NCI-H524 (cell line): ENCODE measurements around the gene SEC14L2.
"Not testable (repeated sequence)": the region's sequence is repeated elsewhere in the genome, so short reads cannot be mapped to it uniquely, and the experiment has no call there.

Experiments
- DNase-seq, 2 experiments: peaks; one replicate each; lab custom pipeline; 2025; lab: John Stamatoyannopoulos, UW

Gene SEC14L2

GRCh38 chr22:30455075-30455840 is 58.4 kb downstream of the SEC14L2 start:
- no peak for DNase-seq

GRCh38 chr22:30457981-30458380 is 61.2 kb downstream of the SEC14L2 start:
- no peak for DNase-seq

- no peak for DNase-seq
These were observed 62.6 kb downstream of the SEC14L2 start for GRCh38 chr22:30459181-30460052.

- DNase-seq: no peak
These were observed 63.3 kb downstream of the SEC14L2 start for GRCh38 chr22:30460147-30460546.

- DNase-seq: not testable (repeated sequence)
These were observed 63.7 kb downstream of the SEC14L2 start for GRCh38 chr22:30460555-30460954.

- DNase-seq: no peak
These were observed 72.3 kb downstream of the SEC14L2 start for GRCh38 chr22:30469165-30469564.

GRCh38 chr22:30470655-30471054 is 73.8 kb downstream of the SEC14L2 start:
- DNase-seq: no peak

GRCh38 chr22:30471616-30472318 is 74.9 kb downstream of the SEC14L2 start, which contains the start of gene SEC14L3:
Gene SEC14L3 (minus strand): TSS chr22:30472017. CDS start chr22:30471958, 59 bp downstream.
- peak in 1 of 2 experiments; percentile 20 for DNase-seq

- DNase-seq: no peak
These were observed 76.3 kb downstream of the SEC14L2 start for GRCh38 chr22:30472994-30473720.

- no peak for DNase-seq
These were observed 77.3 kb downstream of the SEC14L2 start for GRCh38 chr22:30474121-30474520.
